ENCODE data around the gene CPLX1. TPM values are rescaled to one million over a fixed set of nuclear protein-coding genes. Genes with fewer than 3 reads are reported as not detected.

The CPLX1 gene
- 1.1 TPM for total RNA-seq

GRCh38 chr4:825971-826330 is at the start of gene CPLX1:
TSS of gene CPLX1 (minus strand) at chr4:826129. CDS start at chr4:824522, 1,607 bp downstream.
- H3K9me3 ChIP-seq = no peaks in the 10 kb centered on the region
- no peaks in the 10 kb centered on the region for H3K36me3 ChIP-seq
- H3K27me3 ChIP-seq = peaks cover 33% of the 10 kb centered on the region
- TF ChIP-seq, protein P1, sequence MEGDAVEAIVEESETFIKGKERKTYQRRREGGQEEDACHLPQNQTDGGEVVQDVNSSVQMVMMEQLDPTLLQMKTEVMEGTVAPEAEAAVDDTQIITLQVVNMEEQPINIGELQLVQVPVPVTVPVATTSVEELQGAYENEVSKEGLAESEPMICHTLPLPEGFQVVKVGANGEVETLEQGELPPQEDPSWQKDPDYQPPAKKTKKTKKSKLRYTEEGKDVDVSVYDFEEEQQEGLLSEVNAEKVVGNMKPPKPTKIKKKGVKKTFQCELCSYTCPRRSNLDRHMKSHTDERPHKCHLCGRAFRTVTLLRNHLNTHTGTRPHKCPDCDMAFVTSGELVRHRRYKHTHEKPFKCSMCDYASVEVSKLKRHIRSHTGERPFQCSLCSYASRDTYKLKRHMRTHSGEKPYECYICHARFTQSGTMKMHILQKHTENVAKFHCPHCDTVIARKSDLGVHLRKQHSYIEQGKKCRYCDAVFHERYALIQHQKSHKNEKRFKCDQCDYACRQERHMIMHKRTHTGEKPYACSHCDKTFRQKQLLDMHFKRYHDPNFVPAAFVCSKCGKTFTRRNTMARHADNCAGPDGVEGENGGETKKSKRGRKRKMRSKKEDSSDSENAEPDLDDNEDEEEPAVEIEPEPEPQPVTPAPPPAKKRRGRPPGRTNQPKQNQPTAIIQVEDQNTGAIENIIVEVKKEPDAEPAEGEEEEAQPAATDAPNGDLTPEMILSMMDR (IDR thresholded peaks at IDR 0.05) = no peak
- intact Hi-C loops (cut with DNase I) = no loop called here
- H3K4me1 ChIP-seq = peaks cover 0 to 3% of the 10 kb centered on the region in 2 donors
- H3K4me3 ChIP-seq = peak within 1 kb of the TSS; percentile 45 to 55
- no peak for DNase-seq (ENCODE audit: low spot score in 2 of 2)
- H3K27ac ChIP-seq = no peak within 1 kb of the TSS

DNA sequence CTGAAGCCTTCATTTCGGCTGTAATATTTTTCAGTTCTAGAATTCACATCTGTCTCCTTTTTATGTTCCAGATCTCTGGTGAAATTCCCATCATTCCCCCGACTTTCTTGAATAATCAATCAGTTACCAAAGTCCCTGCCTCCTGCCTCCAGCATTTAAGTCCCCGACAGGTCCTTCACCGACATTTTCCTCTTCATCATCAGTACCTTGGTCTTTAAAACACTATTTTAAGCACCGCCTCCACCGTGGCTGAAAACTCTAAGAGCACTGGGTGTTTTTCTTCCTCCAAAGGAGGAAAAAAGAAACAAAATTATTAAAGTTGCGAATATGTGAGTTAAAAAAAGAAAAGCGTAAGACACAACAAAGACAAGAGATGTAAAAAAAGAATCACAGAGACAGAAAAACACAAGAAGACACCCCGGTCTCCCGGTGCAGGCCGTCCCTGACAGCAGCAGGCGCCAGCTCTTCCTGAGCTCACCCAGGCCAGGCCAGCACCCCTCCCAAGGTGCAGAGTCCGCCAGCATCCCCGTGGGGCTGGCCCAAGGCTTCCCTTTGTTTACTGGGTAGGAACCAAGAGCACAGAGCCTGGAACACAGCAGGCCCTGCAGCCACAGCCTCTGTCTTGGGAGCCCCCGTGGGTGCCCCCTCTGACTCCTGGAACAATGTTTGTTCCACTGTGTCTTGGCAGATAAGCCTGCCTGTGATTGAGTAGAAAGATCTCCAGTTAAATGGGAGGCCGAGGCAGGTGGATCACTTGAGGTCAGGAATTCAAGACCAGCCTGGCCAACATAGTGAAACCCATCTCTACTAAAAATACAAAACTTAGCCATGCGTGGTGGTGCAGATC is 49.3 kb upstream of the CPLX1 start:
- intact Hi-C loops (cut with DNase I) = no loop called here
- no peak overlapping the region for H3K27ac ChIP-seq
- H3K36me3 ChIP-seq = peaks cover 69 to 93% of the 10 kb centered on the region in 2 donors
- H3K9me3 ChIP-seq = no peaks in the 10 kb centered on the region
- no peak overlapping the region for H3K4me3 ChIP-seq
- DNase-seq (ENCODE audit: low spot score in 2 of 2) = no peak
- no peaks in the 10 kb centered on the region for H3K4me1 ChIP-seq
- no peaks in the 10 kb centered on the region for H3K27me3 ChIP-seq
- TF ChIP-seq, protein P1 (IDR thresholded peaks at IDR 0.05) = no peak

- Histone ChIP-seq H3K27ac (no peak overlapping the region), H3K36me3 (peaks cover 66 to 90% of the 10 kb centered on the region in 2 donors)
Observed at GRCh38 chr4:874056-874455, 48.1 kb upstream of the CPLX1 start.

GRCh38 chr4:872241-872981 is 46.5 kb upstream of the CPLX1 start:
- H3K36me3 ChIP-seq = peaks cover 70 to 91% of the 10 kb centered on the region in 2 donors
- intact Hi-C loops (cut with DNase I) = no loop called here
- TF ChIP-seq, protein P1 (IDR thresholded peaks at IDR 0.05) = no peak

More at GRCh38 chr4:874056-874455, 48.1 kb upstream of the CPLX1 start:
- Histone ChIP-seq H3K4me3 (no peak overlapping the region), H3K9me3 (no peaks in the 10 kb centered on the region), H3K27me3 (no peaks in the 10 kb centered on the region), H3K4me1 (no peaks in the 10 kb centered on the region)
- DNase-seq (ENCODE audit: low spot score in 2 of 2) = no peak
- intact Hi-C loops (cut with DNase I) = no loop called here
- TF ChIP-seq, protein P1 (IDR thresholded peaks at IDR 0.05) = no peak

DNA sequence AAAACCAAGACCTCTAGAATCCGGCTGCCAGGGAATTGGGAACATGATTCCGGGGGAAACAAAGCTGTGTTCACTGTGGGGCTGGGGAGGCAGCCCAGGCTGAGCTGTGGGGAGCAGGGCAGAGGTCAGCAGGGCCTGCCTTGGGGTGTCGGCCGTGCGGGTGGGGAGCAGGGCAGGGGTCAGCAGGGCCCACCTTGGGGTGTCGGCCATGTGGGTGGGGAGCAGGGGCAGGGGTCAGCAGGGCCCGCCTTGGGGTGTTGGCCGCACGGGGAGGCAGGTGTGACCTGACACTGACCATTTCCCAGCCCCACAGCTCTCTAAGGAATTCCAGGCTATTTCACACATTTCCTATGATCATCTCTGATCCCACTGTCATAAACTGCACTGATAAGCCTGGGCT is 45.6 kb upstream of the CPLX1 start:
- Histone ChIP-seq H3K4me3 (no peak overlapping the region), H3K9me3 (no peaks in the 10 kb centered on the region), H3K27me3 (no peaks in the 10 kb centered on the region), H3K27ac (no peak overlapping the region), H3K4me1 (no peaks in the 10 kb centered on the region), H3K36me3 (peaks cover 70 to 91% of the 10 kb centered on the region in 2 donors)
- TF ChIP-seq, protein P1 (IDR thresholded peaks at IDR 0.05) = no peak
- intact Hi-C loops (cut with DNase I) = no loop called here
- DNase-seq (ENCODE audit: low spot score in 2 of 2) = no peak

More at GRCh38 chr4:872241-872981, 46.5 kb upstream of the CPLX1 start:
- no peak for DNase-seq (ENCODE audit: low spot score in 2 of 2)
- Histone ChIP-seq H3K4me1 (no peaks in the 10 kb centered on the region), H3K27me3 (no peaks in the 10 kb centered on the region), H3K9me3 (no peaks in the 10 kb centered on the region), H3K27ac (no peak overlapping the region), H3K4me3 (no peak overlapping the region)
